HEK293 (cell line): Measurements from ENCODE around the gene USHBP1.

Experiments used
- CTCF ChIA-PET: fragments of 350-600 bp; formaldehyde crosslinking; extraction: SDS; loops from one replicate; lab custom pipeline; 2021; ENCODE audit warnings: antibody characterized with exemption; lab: Yijun Ruan, JAX
- POLR2A ChIA-PET: fragments of 300-600 bp; formaldehyde crosslinking; extraction: SDS; loops from one replicate; lab custom pipeline; 2020; ENCODE audit warnings: antibody characterized with exemption, inconsistent platforms; lab: Yijun Ruan, JAX
- H3K27ac ChIP-seq: fragments of 200-500 bp; sonication (Bioruptor generic); 2 replicates; pipeline ENCODE4 v1.5.1; 2014; ENCODE audit warnings: low read depth, low read length, control low read depth, inconsistent platforms; ENCODE audit errors: extremely low read depth
- H3K36me3 ChIP-seq, 2 experiments: fragments of 200-500 bp in 1 of 2; sonication (Bioruptor generic) in 1 of 2; 1 replicate in 1 of 2; 2 replicates in 1 of 2; pipeline ENCODE4 v1.5.1; 2014 to 2017; ENCODE audit warnings: inconsistent platforms in 2 of 2, low read length in 2 of 2; ENCODE audit not compliant: control insufficient read depth in 2 of 2, insufficient read depth in 1 of 2
- H3K4me1 ChIP-seq: fragments of 200-500 bp; sonication (Bioruptor generic); 2 replicates; pipeline ENCODE4 v1.5.1; 2014; ENCODE audit warnings: mild to moderate bottlenecking, low read length, inconsistent platforms; ENCODE audit not compliant: control insufficient read depth, insufficient read depth
- H3K4me3 ChIP-seq: 2 replicates; pipeline ENCODE4 v1.5.1; 2011; ENCODE audit warnings: low read depth, mild to moderate bottlenecking, control low read depth, low read length, moderate library complexity
- H3K9me3 ChIP-seq: fragments of 200-500 bp; sonication (Bioruptor generic); 2 replicates; pipeline ENCODE4 v1.5.1; 2014; ENCODE audit warnings: low read depth, low read length, inconsistent platforms; ENCODE audit not compliant: control insufficient read depth, insufficient read depth
- KLF9 ChIP-seq: fragments of 450-650 bp; formaldehyde crosslinking; IDR thresholded peaks from 2 replicates; pipeline ENCODE4 v1.5.1; 2016; ENCODE audit warnings: missing biosample characterization, missing genetic modification characterization, low read depth
- PRDM1 ChIP-seq: fragments of 450-650 bp; formaldehyde crosslinking; IDR thresholded peaks from 2 replicates; pipeline ENCODE4; 2016; ENCODE audit warnings: missing biosample characterization, missing genetic modification characterization
- YY1 ChIP-seq: fragments of 450-650 bp; formaldehyde crosslinking; IDR thresholded peaks from 2 replicates; pipeline ENCODE4 v1.5.1; 2018; ENCODE audit warnings: missing biosample characterization, missing genetic modification characterization
- ZBTB11 ChIP-seq: fragments of 450-650 bp; formaldehyde crosslinking; conservative IDR thresholded peaks from 2 replicates; pipeline ENCODE4 v1.5.1; 2016; ENCODE audit warnings: low read depth, missing biosample characterization, missing genetic modification characterization
- ZBTB20 ChIP-seq: fragments of 450-650 bp; formaldehyde crosslinking; IDR thresholded peaks from 2 replicates; pipeline ENCODE4 v1.5.1; 2016; ENCODE audit warnings: missing biosample characterization, missing genetic modification characterization
- ZBTB48 ChIP-seq: fragments of 450-650 bp; formaldehyde crosslinking; IDR thresholded peaks from 2 replicates; pipeline ENCODE4 v1.5.1; 2016; ENCODE audit warnings: missing biosample characterization, missing genetic modification characterization
- ZFP3 ChIP-seq: fragments of 450-650 bp; formaldehyde crosslinking; IDR thresholded peaks from 2 replicates; pipeline ENCODE4 v1.5.1; 2016; ENCODE audit warnings: low read depth, missing biosample characterization, missing genetic modification characterization
- ZNF121 ChIP-seq: fragments of 450-650 bp; formaldehyde crosslinking; IDR thresholded peaks from 2 replicates; pipeline ENCODE4 v1.5.1; 2016; ENCODE audit warnings: missing biosample characterization, missing genetic modification characterization
- ZNF19 ChIP-seq: fragments of 450-650 bp; formaldehyde crosslinking; IDR thresholded peaks from 2 replicates; pipeline ENCODE4; 2016; ENCODE audit warnings: missing biosample characterization, missing genetic modification characterization, low read depth
- ZNF23 ChIP-seq: fragments of 450-650 bp; formaldehyde crosslinking; IDR thresholded peaks from 2 replicates; pipeline ENCODE4 v1.5.1; 2016; ENCODE audit warnings: missing biosample characterization, missing genetic modification characterization, borderline replicate concordance
- ZNF391 ChIP-seq: fragments of 450-650 bp; formaldehyde crosslinking; IDR thresholded peaks from 2 replicates; pipeline ENCODE4 v1.5.1; 2016; ENCODE audit warnings: low read depth, missing biosample characterization, missing genetic modification characterization, borderline replicate concordance
- ZNF449 ChIP-seq: fragments of 450-650 bp; formaldehyde crosslinking; IDR thresholded peaks from 2 replicates; pipeline ENCODE4 v1.5.1; 2017; ENCODE audit warnings: missing biosample characterization, mild to moderate bottlenecking, missing genetic modification characterization, moderate library complexity
- ZNF48 ChIP-seq: fragments of 450-650 bp; formaldehyde crosslinking; IDR thresholded peaks from 2 replicates; pipeline ENCODE4 v1.5.1; 2016; ENCODE audit warnings: missing biosample characterization, missing genetic modification characterization
- ZNF488 ChIP-seq: fragments of 450-650 bp; formaldehyde crosslinking; IDR thresholded peaks from 2 replicates; pipeline ENCODE4 v1.5.1; 2016; ENCODE audit warnings: missing biosample characterization, missing genetic modification characterization
- ZNF707 ChIP-seq: fragments of 450-650 bp; formaldehyde crosslinking; IDR thresholded peaks from 2 replicates; pipeline ENCODE4 v1.5.1; 2016; ENCODE audit warnings: missing biosample characterization, missing genetic modification characterization
- TF ChIP-seq, protein P1 (sequence below): fragments of 450-650 bp; formaldehyde crosslinking; IDR thresholded peaks from 2 replicates; pipeline ENCODE4 v1.5.1; 2016; ENCODE audit warnings: missing biosample characterization, missing genetic modification characterization, borderline replicate concordance
- TF ChIP-seq, protein P2 (sequence below): fragments of 450-650 bp; formaldehyde crosslinking; IDR thresholded peaks from 2 replicates; pipeline ENCODE4 v1.5.1; 2016; ENCODE audit warnings: missing biosample characterization, missing genetic modification characterization

Gene USHBP1

GRCh38 chr19:17219286-17219685, 45.3 kb downstream of the USHBP1 start:
- no peak overlapping the region for H3K4me3 ChIP-seq
- H3K4me1 ChIP-seq = no peaks in the 10 kb centered on the region
- TF ChIP-seq ZFP3 (tag by site-specific recombination) = peak; percentile 98
- TF ChIP-seq, protein P1, sequence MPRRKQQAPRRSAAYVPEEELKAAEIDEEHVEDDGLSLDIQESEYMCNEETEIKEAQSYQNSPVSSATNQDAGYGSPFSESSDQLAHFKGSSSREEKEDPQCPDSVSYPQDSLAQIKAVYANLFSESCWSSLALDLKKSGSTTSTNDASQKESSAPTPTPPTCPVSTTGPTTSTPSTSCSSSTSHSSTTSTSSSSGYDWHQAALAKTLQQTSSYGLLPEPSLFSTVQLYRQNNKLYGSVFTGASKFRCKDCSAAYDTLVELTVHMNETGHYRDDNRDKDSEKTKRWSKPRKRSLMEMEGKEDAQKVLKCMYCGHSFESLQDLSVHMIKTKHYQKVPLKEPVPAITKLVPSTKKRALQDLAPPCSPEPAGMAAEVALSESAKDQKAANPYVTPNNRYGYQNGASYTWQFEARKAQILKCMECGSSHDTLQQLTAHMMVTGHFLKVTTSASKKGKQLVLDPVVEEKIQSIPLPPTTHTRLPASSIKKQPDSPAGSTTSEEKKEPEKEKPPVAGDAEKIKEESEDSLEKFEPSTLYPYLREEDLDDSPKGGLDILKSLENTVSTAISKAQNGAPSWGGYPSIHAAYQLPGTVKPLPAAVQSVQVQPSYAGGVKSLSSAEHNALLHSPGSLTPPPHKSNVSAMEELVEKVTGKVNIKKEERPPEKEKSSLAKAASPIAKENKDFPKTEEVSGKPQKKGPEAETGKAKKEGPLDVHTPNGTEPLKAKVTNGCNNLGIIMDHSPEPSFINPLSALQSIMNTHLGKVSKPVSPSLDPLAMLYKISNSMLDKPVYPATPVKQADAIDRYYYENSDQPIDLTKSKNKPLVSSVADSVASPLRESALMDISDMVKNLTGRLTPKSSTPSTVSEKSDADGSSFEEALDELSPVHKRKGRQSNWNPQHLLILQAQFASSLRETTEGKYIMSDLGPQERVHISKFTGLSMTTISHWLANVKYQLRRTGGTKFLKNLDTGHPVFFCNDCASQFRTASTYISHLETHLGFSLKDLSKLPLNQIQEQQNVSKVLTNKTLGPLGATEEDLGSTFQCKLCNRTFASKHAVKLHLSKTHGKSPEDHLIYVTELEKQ (tag by site-specific recombination) = no peak
- ChIA-PET POLR2A (interaction anchor here (1.5 kb wide), 1 partner anchor 48 kb away, joined by 5 read pairs; the partner anchor contains the start of gene BABAM1), CTCF (no interaction called here)
- no peaks in the 10 kb centered on the region for H3K9me3 ChIP-seq
- H3K36me3 ChIP-seq = peaks cover 5 to 21% of the 10 kb centered on the region in 2 experiments; a peak in 2 of 3 replicates
- H3K27ac ChIP-seq = no peak overlapping the region

DNA sequence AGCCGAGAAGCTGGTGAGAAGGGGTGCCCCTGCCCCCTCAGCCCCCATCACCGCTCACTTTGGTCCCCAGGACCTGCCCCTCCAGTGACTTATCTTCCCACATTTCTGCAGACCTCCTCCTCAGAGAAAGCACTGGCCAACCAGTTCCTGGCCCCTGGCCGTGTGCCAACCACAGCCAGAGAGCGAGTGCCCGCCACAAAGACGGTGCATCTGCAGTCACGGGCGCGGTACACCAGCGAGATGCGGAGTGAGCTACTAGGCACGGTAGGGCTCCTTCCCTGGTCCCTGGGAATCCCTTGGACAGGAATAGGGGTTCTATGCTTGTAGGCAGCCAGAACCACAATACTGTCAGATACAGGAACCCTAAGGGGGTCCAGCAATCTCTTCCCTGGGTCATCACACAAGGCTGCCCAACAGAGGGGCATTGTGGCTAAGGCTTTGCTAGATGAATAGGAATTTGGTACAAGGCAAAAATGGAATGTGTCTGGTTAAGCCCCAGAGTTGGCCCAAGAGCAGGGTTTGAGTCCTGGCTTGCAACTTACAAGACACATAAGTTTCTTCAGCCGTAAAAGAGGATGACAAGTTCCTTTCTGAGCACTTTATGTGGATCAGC, 48.4 kb downstream of the USHBP1 start:
- CTCF ChIA-PET = interaction anchor here (0.6 to 0.8 kb wide), 5 partner anchors 38 to 655 kb away, joined by 3 to 5 read pairs (median 3); partner anchors contain the start of gene MRPL34
- TF ChIP-seq ZNF23 (tag by site-specific recombination) (no peak), ZNF19 (tag by site-specific recombination) (no peak), ZNF391 (tag by site-specific recombination) (no peak), ZNF707 (tag by site-specific recombination) (no peak), ZNF449 (peak; percentile 64; the same call in 1 of the 2 replicates), ZBTB48 (tag by site-specific recombination) (0 out of 2 replicates have a peak, but pooled peaks have one; percentile 19), ZNF488 (tag by site-specific recombination) (no peak), ZNF121 (tag by site-specific recombination) (no peak), ZNF48 (tag by site-specific recombination) (no peak)
- peaks cover 5 to 30% of the 10 kb centered on the region in 2 experiments; a peak in 2 of 3 replicates for H3K36me3 ChIP-seq
- no peaks in the 10 kb centered on the region for H3K4me1 ChIP-seq
- POLR2A ChIA-PET = interaction anchor here (0.9 to 2.4 kb wide), 18 partner anchors 7 to 141 kb away, joined by 3 to 61 read pairs (median 4); partner anchors contain the start of genes ABHD8, BABAM1, DDA1 and HAUS8
- H3K27ac ChIP-seq = no peak overlapping the region
- peak overlapping the region; percentile 91 for H3K4me3 ChIP-seq
- no peaks in the 10 kb centered on the region for H3K9me3 ChIP-seq

DNA sequence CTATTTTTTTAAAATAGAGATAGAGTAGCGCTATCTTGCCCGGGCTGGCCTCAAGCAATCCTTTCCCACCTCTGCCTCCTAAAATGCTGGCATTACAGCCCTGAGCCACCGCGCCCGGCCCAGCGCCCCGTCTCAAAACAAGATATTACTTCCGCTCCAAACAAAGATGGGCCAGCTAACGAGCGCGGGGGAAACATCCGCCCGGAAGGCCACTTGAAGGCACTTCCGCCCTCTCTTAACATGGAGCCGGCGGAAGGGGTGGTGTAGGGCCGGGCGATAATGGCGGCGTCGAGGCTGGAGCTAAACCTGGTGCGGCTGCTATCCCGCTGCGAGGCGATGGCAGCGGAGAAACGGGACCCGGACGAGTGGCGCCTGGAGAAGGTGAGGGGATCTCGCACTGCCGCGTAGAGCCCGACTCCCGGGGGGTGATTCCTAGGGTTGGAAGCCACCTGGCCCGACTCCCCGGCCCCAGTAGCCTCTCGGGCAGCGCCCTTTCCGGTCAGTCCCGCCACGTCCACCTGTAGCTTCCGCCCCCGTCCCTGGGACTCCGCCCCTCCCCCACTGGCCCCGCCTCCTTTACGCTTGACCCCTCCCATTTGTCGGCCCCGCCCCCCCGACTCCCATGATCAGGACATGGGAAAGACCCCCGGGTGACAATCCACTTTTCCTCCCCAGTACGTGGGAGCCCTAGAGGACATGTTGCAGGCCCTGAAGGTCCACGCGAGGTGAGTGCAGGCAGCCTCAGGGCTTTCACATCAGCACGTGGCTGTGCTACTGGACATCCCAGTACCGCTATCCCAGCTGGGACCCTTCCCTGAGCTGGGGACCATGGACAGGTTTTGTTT, 49.2 kb downstream of the USHBP1 start, which contains the start of gene USE1:
Gene USE1 (plus strand): TSS at position 231 of the 845 bp plus-strand sequence. CDS start 49 bp downstream, at position 280.
- Histone ChIP-seq H3K36me3 (peaks cover 5 to 32% of the 10 kb centered on the region in 2 experiments; a peak in 2 of 3 replicates), H3K9me3 (no peaks in the 10 kb centered on the region), H3K4me1 (no peaks in the 10 kb centered on the region), H3K27ac (peak within 1 kb of the TSS; percentile 63), H3K4me3 (peak within 1 kb of the TSS; percentile 91)
- ChIA-PET POLR2A (interaction anchor here (0.6 to 2.4 kb wide), 23 partner anchors 8 to 173 kb away, joined by 3 to 61 read pairs (median 4); partner anchors contain the start of genes ABHD8, BABAM1, DDA1 and HAUS8), CTCF (interaction anchor here (0.6 to 1.5 kb wide), 12 partner anchors 10 to 936 kb away, joined by 3 to 7 read pairs (median 3); partner anchors contain the start of genes ANKLE1, MRPL34 and USHBP1)
- TF ChIP-seq YY1 (tag by site-specific recombination) = peak; percentile 99
- TF ChIP-seq ZBTB20 (tag by site-specific recombination) = peak; percentile 85
- TF ChIP-seq PRDM1 (tag by site-specific recombination) = no peak
- peak; percentile 98 for TF ChIP-seq ZBTB11
- TF ChIP-seq, protein P2, sequence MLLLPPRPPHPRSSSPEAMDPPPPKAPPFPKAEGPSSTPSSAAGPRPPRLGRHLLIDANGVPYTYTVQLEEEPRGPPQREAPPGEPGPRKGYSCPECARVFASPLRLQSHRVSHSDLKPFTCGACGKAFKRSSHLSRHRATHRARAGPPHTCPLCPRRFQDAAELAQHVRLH = peak; percentile 97
- peak; percentile 89 for TF ChIP-seq KLF9 (tag by site-specific recombination)
